ENCODE data around the gene FAAH. TPM values are rescaled to one million over a fixed set of nuclear protein-coding genes. Genes with fewer than 3 reads are reported as not detected.

FAAH gene
- total RNA-seq, 4 donors from 2014 or later, result 18.1 to 50.5 (median 27.7) TPM

- TF ChIP-seq POLR2AphosphoS5 (IDR thresholded peaks at IDR 0.05), result no peak
- TF ChIP-seq POLR2A (IDR thresholded peaks at IDR 0.05), result no peak
- TF ChIP-seq EP300 (IDR thresholded peaks at IDR 0.05), result no peak
- TF ChIP-seq CTCF (IDR thresholded peaks at IDR 0.05), result no peak
- peaks cover 32% of the 10 kb centered on the region for H3K27me3 ChIP-seq
- no peaks in the 10 kb centered on the region for H3K4me1 ChIP-seq
- H3K27ac ChIP-seq, result no peak overlapping the region
- 82% methylated on average over 4 of the region's 4 CpGs for WGBS
- H3K9me3 ChIP-seq, result no peaks in the 10 kb centered on the region
- H3K36me3 ChIP-seq, result no peaks in the 10 kb centered on the region
- DNase-seq (ENCODE audit: low spot score in 2 of 2), result no peak
- no peak overlapping the region for H3K4me3 ChIP-seq
Measured at GRCh38 chr1:46424730-46425129, 30.6 kb downstream of the FAAH start.

- no peaks in the 10 kb centered on the region for H3K4me1 ChIP-seq
- H3K27me3 ChIP-seq, result peaks cover 32% of the 10 kb centered on the region
- no peaks in the 10 kb centered on the region for H3K36me3 ChIP-seq
- no peaks in the 10 kb centered on the region for H3K9me3 ChIP-seq
- DNase-seq (ENCODE audit: low spot score in 2 of 2), result no peak
- H3K4me3 ChIP-seq, result no peak overlapping the region
- no peak overlapping the region for H3K27ac ChIP-seq
- WGBS, result 65% methylated on average over 4 of the region's 4 CpGs
- TF ChIP-seq POLR2A (IDR thresholded peaks at IDR 0.05) (no peak), POLR2AphosphoS5 (IDR thresholded peaks at IDR 0.05) (no peak), CTCF (IDR thresholded peaks at IDR 0.05) (no peak), EP300 (IDR thresholded peaks at IDR 0.05) (no peak)
Measured at GRCh38 chr1:46425726-46426125, 31.6 kb downstream of the FAAH start.

GRCh38 chr1:46427541-46427940 lies 33.4 kb downstream of the FAAH start:
- no peaks in the 10 kb centered on the region for H3K4me1 ChIP-seq
- H3K27ac ChIP-seq, result no peak overlapping the region
- TF ChIP-seq EP300 (IDR thresholded peaks at IDR 0.05) (no peak), POLR2AphosphoS5 (IDR thresholded peaks at IDR 0.05) (no peak), CTCF (IDR thresholded peaks at IDR 0.05) (no peak), POLR2A (IDR thresholded peaks at IDR 0.05) (no peak)
- peaks cover 28% of the 10 kb centered on the region for H3K27me3 ChIP-seq
- no peak for DNase-seq (ENCODE audit: low spot score in 2 of 2)
- H3K9me3 ChIP-seq, result no peaks in the 10 kb centered on the region
- H3K4me3 ChIP-seq, result no peak overlapping the region
- no peaks in the 10 kb centered on the region for H3K36me3 ChIP-seq
- WGBS, result 65% methylated on average over 2 of the region's 2 CpGs

- H3K36me3 ChIP-seq, result no peaks in the 10 kb centered on the region
- TF ChIP-seq POLR2A (IDR thresholded peaks at IDR 0.05) (no peak), EP300 (IDR thresholded peaks at IDR 0.05) (no peak), POLR2AphosphoS5 (IDR thresholded peaks at IDR 0.05) (no peak), CTCF (IDR thresholded peaks at IDR 0.05) (no peak)
- no CpG with 5 or more reads among the region's 1 CpG for WGBS
- no peak overlapping the region for H3K4me3 ChIP-seq
- no peaks in the 10 kb centered on the region for H3K4me1 ChIP-seq
- peaks cover 11% of the 10 kb centered on the region for H3K27me3 ChIP-seq
- no peaks in the 10 kb centered on the region for H3K9me3 ChIP-seq
- no peak for DNase-seq (ENCODE audit: low spot score in 2 of 2)
- no peak overlapping the region for H3K27ac ChIP-seq
Measured at GRCh38 chr1:46429436-46429835, 35.3 kb downstream of the FAAH start.

- H3K27ac ChIP-seq, result no peak overlapping the region
- peaks cover 5% of the 10 kb centered on the region for H3K27me3 ChIP-seq
- DNase-seq (ENCODE audit: low spot score in 2 of 2), result no peak
- no peak overlapping the region for H3K4me3 ChIP-seq
- TF ChIP-seq POLR2A (IDR thresholded peaks at IDR 0.05) (no peak), EP300 (IDR thresholded peaks at IDR 0.05) (no peak), CTCF (IDR thresholded peaks at IDR 0.05) (no peak), POLR2AphosphoS5 (IDR thresholded peaks at IDR 0.05) (no peak)
- no peaks in the 10 kb centered on the region for H3K9me3 ChIP-seq
- H3K36me3 ChIP-seq, result no peaks in the 10 kb centered on the region
- WGBS, result no CpG with 5 or more reads among the region's 6 CpGs
- H3K4me1 ChIP-seq, result no peaks in the 10 kb centered on the region
Measured at GRCh38 chr1:46431695-46432094, 37.6 kb downstream of the FAAH start.
